Measurements from ENCODE around the gene ABCD3.

DNA sequence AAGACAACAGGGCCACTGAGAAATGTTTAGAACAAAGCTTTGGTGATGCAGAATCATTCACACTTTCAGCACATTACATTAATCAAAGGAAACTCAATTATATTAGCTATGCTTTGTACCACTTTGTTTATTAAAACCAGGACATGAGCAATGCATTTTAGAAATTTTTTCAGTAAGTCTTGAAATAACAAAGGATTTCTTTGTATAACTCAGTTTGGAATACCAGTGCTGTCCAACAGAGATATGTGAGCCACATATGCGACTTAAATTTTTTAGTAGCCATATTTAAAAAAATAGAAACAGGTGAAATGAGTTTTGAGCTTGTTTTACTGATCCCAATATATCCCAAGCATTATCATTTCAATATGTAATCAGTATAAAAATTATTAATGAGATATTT lies 142.1 kb downstream of the ABCD3 start:
- TF ChIP-seq POLR2A (IDR thresholded peaks at IDR 0.05; ENCODE audit: low read length) (no peak), GATA1 (IDR thresholded peaks at IDR 0.05; ENCODE audit: low read depth, low read length) (no peak)
